HEK293 (cell line): Measurements from ENCODE around the gene TEF.

Experiments
- CTCF ChIA-PET: fragments of 350-600 bp; formaldehyde crosslinking; extraction: SDS; loops from one replicate; lab custom pipeline; 2021; ENCODE audit warnings: antibody characterized with exemption; lab: Yijun Ruan, JAX
- POLR2A ChIA-PET: fragments of 300-600 bp; formaldehyde crosslinking; extraction: SDS; loops from one replicate; lab custom pipeline; 2020; ENCODE audit warnings: antibody characterized with exemption, inconsistent platforms; lab: Yijun Ruan, JAX
- H3K27ac ChIP-seq: fragments of 200-500 bp; sonication (Bioruptor generic); 2 replicates; pipeline ENCODE4 v1.5.1; 2014; ENCODE audit warnings: low read depth, low read length, control low read depth, inconsistent platforms; ENCODE audit errors: extremely low read depth
- H3K36me3 ChIP-seq, 2 experiments: fragments of 200-500 bp in 1 of 2; sonication (Bioruptor generic) in 1 of 2; 1 replicate in 1 of 2; 2 replicates in 1 of 2; pipeline ENCODE4 v1.5.1; 2014 to 2017; ENCODE audit warnings: inconsistent platforms in 2 of 2, low read length in 2 of 2; ENCODE audit not compliant: control insufficient read depth in 2 of 2, insufficient read depth in 1 of 2
- H3K4me1 ChIP-seq: fragments of 200-500 bp; sonication (Bioruptor generic); 2 replicates; pipeline ENCODE4 v1.5.1; 2014; ENCODE audit warnings: mild to moderate bottlenecking, low read length, inconsistent platforms; ENCODE audit not compliant: control insufficient read depth, insufficient read depth
- H3K4me3 ChIP-seq: 2 replicates; pipeline ENCODE4 v1.5.1; 2011; ENCODE audit warnings: low read depth, mild to moderate bottlenecking, control low read depth, low read length, moderate library complexity
- H3K9me3 ChIP-seq: fragments of 200-500 bp; sonication (Bioruptor generic); 2 replicates; pipeline ENCODE4 v1.5.1; 2014; ENCODE audit warnings: low read depth, low read length, inconsistent platforms; ENCODE audit not compliant: control insufficient read depth, insufficient read depth
- FEZF1 ChIP-seq: fragments of 450-650 bp; formaldehyde crosslinking; IDR thresholded peaks from 2 replicates; pipeline ENCODE4 v1.5.1; 2016; ENCODE audit warnings: missing biosample characterization, missing genetic modification characterization
- SP2 ChIP-seq: fragments of 450-650 bp; formaldehyde crosslinking; IDR thresholded peaks from 2 replicates; pipeline ENCODE4 v1.5.1; 2016; ENCODE audit warnings: missing biosample characterization, missing genetic modification characterization
- TRIM28 ChIP-seq: IDR thresholded peaks from 2 replicates; pipeline ENCODE4 v1.6.1; 2011; ENCODE audit warnings: low read length, control low read depth, borderline replicate concordance
- ZBTB1 ChIP-seq: fragments of 450-650 bp; formaldehyde crosslinking; IDR thresholded peaks from 2 replicates; pipeline ENCODE4 v1.5.1; 2016; ENCODE audit warnings: missing biosample characterization, missing genetic modification characterization
- ZBTB7A ChIP-seq: fragments of 450-650 bp; formaldehyde crosslinking; IDR thresholded peaks from 2 replicates; pipeline ENCODE4 v1.5.1; 2016; ENCODE audit warnings: low read depth, missing biosample characterization, missing genetic modification characterization
- ZFP69B ChIP-seq: fragments of 450-650 bp; formaldehyde crosslinking; IDR thresholded peaks from 2 replicates; pipeline ENCODE4 v1.5.1; 2016; ENCODE audit warnings: missing biosample characterization, missing genetic modification characterization
- ZNF223 ChIP-seq: fragments of 450-650 bp; formaldehyde crosslinking; IDR thresholded peaks from 2 replicates; pipeline ENCODE4 v1.5.1; 2016; ENCODE audit warnings: missing biosample characterization, missing genetic modification characterization
- ZNF292 ChIP-seq: fragments of 450-650 bp; formaldehyde crosslinking; IDR thresholded peaks from 2 replicates; pipeline ENCODE4 v1.5.1; 2016; ENCODE audit warnings: low read depth, missing biosample characterization, missing genetic modification characterization, borderline replicate concordance
- ZNF302 ChIP-seq: fragments of 450-650 bp; formaldehyde crosslinking; IDR thresholded peaks from 2 replicates; pipeline ENCODE4 v1.5.1; 2016; ENCODE audit warnings: missing biosample characterization, missing genetic modification characterization, low read depth
- ZNF311 ChIP-seq: fragments of 450-650 bp; formaldehyde crosslinking; IDR thresholded peaks from 2 replicates; pipeline ENCODE4 v1.5.1; 2017; ENCODE audit warnings: missing biosample characterization, missing genetic modification characterization, borderline replicate concordance
- ZNF335 ChIP-seq: fragments of 450-650 bp; formaldehyde crosslinking; conservative IDR thresholded peaks from 2 replicates; pipeline ENCODE4 v1.5.1; 2016; ENCODE audit warnings: missing biosample characterization, missing genetic modification characterization
- ZNF341 ChIP-seq: fragments of 450-650 bp; formaldehyde crosslinking; IDR thresholded peaks from 2 replicates; pipeline ENCODE4; 2016; ENCODE audit warnings: low read depth, missing biosample characterization, missing genetic modification characterization
- ZNF558 ChIP-seq: fragments of 450-650 bp; formaldehyde crosslinking; IDR thresholded peaks from 2 replicates; pipeline ENCODE4 v1.5.1; 2016; ENCODE audit warnings: missing biosample characterization, missing genetic modification characterization
- ZNF561 ChIP-seq: fragments of 450-650 bp; IDR thresholded peaks from 2 replicates; pipeline ENCODE4 v1.5.1; 2018; ENCODE audit warnings: missing biosample characterization, missing genetic modification characterization, borderline replicate concordance
- ZNF610 ChIP-seq: fragments of 450-650 bp; formaldehyde crosslinking; IDR thresholded peaks from 2 replicates; pipeline ENCODE4 v1.5.1; 2016; ENCODE audit warnings: missing biosample characterization, missing genetic modification characterization, borderline replicate concordance
- ZNF629 ChIP-seq: fragments of 450-650 bp; formaldehyde crosslinking; IDR thresholded peaks from 2 replicates; pipeline ENCODE4 v1.5.1; 2017; ENCODE audit warnings: missing biosample characterization, missing genetic modification characterization
- ZNF785 ChIP-seq: fragments of 450-650 bp; formaldehyde crosslinking; IDR thresholded peaks from 2 replicates; pipeline ENCODE4 v1.5.1; 2016; ENCODE audit warnings: missing biosample characterization, missing genetic modification characterization
- TF ChIP-seq, protein P1 (sequence below): fragments of 450-650 bp; formaldehyde crosslinking; IDR thresholded peaks from 2 replicates; pipeline ENCODE4; 2016; ENCODE audit warnings: missing biosample characterization, missing genetic modification characterization
- TF ChIP-seq, protein P2 (sequence below): fragments of 450-650 bp; formaldehyde crosslinking; IDR thresholded peaks from 2 replicates; pipeline ENCODE4 v1.5.1; 2016; ENCODE audit warnings: missing biosample characterization, missing genetic modification characterization
- TF ChIP-seq, protein P3 (sequence below): fragments of 450-650 bp; formaldehyde crosslinking; IDR thresholded peaks from 2 replicates; pipeline ENCODE4 v1.5.1; 2016; ENCODE audit warnings: missing biosample characterization, missing genetic modification characterization
- TF ChIP-seq, protein P4 (sequence below): IDR thresholded peaks from 2 replicates; pipeline ENCODE4 v1.6.1; 2011; ENCODE audit warnings: mild to moderate bottlenecking, low read depth, low read length, borderline replicate concordance
- TF ChIP-seq, protein P5 (sequence below): fragments of 450-650 bp; formaldehyde crosslinking; IDR thresholded peaks from 2 replicates; pipeline ENCODE4 v1.5.1; 2016; ENCODE audit warnings: missing biosample characterization, missing genetic modification characterization
- TF ChIP-seq, protein P6 (sequence below): fragments of 450-650 bp; formaldehyde crosslinking; optimal IDR thresholded peaks from 2 replicates; pipeline ENCODE3; 2016; ENCODE audit warnings: missing biosample characterization, mild to moderate bottlenecking, missing genetic modification characterization

TEF gene

DNA sequence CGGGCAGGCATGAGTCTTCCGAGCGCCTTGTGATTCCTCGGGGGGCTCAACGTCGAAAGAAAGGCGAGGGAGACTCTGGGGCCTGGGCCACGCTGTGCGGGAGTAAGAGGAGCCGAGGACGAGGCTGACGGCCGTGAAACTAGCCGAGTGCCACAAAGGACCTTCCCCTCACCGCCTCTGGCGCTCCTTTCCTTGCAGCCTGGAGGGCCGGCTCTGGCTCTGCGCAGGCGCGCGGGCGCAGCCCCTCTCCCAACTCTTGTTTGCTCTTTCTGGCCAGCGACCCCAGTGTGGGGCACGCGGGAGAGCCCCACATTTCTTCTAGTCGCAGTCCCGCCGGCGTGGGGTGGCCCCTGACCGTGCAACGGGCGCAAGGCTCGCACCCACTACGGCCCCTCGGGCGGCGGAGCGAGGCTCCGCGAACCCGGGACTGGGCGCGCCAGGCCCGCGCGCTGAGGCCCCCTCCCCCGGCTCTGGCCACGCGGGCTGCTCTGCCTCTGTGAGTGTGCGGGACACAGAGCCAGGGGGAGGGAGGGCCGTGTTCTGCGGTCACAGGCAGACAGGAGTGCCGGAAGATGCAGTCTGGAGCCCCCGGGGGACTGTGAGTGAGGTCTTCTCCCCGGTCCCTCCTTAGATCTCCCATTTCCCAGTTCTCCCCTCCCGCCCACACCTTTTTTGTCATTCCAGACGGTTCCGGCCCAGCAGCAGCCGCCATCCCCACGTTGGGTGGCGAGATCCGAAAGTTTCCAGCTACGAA is 65.9 kb downstream of the TEF start (continued):
- TF ChIP-seq, protein P1, sequence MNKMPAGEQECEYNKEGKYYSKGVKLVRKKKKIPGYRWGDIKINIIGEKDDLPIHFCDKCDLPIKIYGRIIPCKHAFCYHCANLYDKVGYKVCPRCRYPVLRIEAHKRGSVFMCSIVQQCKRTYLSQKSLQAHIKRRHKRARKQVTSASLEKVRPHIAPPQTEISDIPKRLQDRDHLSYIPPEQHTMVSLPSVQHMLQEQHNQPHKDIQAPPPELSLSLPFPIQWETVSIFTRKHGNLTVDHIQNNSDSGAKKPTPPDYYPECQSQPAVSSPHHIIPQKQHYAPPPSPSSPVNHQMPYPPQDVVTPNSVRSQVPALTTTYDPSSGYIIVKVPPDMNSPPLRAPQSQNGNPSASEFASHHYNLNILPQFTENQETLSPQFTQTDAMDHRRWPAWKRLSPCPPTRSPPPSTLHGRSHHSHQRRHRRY: peak; percentile 86; the same call in 1 of the 2 replicates
- no peak for TF ChIP-seq ZNF223
- peak; percentile 66; the same call in 1 of the 2 replicates for TF ChIP-seq ZNF558 (tag by site-specific recombination)
- no peak for TF ChIP-seq SP2
- TF ChIP-seq, protein P2, sequence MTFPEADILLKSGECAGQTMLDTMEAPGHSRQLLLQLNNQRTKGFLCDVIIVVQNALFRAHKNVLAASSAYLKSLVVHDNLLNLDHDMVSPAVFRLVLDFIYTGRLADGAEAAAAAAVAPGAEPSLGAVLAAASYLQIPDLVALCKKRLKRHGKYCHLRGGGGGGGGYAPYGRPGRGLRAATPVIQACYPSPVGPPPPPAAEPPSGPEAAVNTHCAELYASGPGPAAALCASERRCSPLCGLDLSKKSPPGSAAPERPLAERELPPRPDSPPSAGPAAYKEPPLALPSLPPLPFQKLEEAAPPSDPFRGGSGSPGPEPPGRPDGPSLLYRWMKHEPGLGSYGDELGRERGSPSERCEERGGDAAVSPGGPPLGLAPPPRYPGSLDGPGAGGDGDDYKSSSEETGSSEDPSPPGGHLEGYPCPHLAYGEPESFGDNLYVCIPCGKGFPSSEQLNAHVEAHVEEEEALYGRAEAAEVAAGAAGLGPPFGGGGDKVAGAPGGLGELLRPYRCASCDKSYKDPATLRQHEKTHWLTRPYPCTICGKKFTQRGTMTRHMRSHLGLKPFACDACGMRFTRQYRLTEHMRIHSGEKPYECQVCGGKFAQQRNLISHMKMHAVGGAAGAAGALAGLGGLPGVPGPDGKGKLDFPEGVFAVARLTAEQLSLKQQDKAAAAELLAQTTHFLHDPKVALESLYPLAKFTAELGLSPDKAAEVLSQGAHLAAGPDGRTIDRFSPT: no peak
- no peak for TF ChIP-seq ZNF629 (tag by site-specific recombination)
- TF ChIP-seq ZNF341 (tag by site-specific recombination): no peak
- no peak for TF ChIP-seq ZNF302 (tag by site-specific recombination)
- TF ChIP-seq, protein P3, sequence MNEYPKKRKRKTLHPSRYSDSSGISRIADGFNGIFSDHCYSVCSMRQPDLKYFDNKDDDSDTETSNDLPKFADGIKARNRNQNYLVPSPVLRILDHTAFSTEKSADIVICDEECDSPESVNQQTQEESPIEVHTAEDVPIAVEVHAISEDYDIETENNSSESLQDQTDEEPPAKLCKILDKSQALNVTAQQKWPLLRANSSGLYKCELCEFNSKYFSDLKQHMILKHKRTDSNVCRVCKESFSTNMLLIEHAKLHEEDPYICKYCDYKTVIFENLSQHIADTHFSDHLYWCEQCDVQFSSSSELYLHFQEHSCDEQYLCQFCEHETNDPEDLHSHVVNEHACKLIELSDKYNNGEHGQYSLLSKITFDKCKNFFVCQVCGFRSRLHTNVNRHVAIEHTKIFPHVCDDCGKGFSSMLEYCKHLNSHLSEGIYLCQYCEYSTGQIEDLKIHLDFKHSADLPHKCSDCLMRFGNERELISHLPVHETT: no peak
- TF ChIP-seq ZNF610 (tag by site-specific recombination): no peak
- TF ChIP-seq, protein P4, sequence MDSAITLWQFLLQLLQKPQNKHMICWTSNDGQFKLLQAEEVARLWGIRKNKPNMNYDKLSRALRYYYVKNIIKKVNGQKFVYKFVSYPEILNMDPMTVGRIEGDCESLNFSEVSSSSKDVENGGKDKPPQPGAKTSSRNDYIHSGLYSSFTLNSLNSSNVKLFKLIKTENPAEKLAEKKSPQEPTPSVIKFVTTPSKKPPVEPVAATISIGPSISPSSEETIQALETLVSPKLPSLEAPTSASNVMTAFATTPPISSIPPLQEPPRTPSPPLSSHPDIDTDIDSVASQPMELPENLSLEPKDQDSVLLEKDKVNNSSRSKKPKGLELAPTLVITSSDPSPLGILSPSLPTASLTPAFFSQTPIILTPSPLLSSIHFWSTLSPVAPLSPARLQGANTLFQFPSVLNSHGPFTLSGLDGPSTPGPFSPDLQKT: no peak
- no peak for TF ChIP-seq ZNF292 (tag by site-specific recombination)
- TF ChIP-seq, protein P5, sequence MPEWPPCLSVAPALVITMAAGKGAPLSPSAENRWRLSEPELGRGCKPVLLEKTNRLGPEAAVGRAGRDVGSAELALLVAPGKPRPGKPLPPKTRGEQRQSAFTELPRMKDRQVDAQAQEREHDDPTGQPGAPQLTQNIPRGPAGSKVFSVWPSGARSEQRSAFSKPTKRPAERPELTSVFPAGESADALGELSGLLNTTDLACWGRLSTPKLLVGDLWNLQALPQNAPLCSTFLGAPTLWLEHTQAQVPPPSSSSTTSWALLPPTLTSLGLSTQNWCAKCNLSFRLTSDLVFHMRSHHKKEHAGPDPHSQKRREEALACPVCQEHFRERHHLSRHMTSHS (tag by site-specific recombination): peak; percentile 28; the same call in 1 of the 2 replicates
- 0 out of 2 replicates have a peak, but pooled peaks have one; percentile 49 for TF ChIP-seq ZFP69B (tag by site-specific recombination)
- no peak for TF ChIP-seq ZNF335 (tag by site-specific recombination)
- TF ChIP-seq, protein P6, sequence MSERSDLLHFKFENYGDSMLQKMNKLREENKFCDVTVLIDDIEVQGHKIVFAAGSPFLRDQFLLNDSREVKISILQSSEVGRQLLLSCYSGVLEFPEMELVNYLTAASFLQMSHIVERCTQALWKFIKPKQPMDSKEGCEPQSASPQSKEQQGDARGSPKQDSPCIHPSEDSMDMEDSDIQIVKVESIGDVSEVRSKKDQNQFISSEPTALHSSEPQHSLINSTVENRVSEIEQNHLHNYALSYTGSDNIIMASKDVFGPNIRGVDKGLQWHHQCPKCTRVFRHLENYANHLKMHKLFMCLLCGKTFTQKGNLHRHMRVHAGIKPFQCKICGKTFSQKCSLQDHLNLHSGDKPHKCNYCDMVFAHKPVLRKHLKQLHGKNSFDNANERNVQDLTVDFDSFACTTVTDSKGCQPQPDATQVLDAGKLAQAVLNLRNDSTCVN (tag by site-specific recombination): peak; percentile 63
- TF ChIP-seq, all 188 proteins: peak for 22

DNA sequence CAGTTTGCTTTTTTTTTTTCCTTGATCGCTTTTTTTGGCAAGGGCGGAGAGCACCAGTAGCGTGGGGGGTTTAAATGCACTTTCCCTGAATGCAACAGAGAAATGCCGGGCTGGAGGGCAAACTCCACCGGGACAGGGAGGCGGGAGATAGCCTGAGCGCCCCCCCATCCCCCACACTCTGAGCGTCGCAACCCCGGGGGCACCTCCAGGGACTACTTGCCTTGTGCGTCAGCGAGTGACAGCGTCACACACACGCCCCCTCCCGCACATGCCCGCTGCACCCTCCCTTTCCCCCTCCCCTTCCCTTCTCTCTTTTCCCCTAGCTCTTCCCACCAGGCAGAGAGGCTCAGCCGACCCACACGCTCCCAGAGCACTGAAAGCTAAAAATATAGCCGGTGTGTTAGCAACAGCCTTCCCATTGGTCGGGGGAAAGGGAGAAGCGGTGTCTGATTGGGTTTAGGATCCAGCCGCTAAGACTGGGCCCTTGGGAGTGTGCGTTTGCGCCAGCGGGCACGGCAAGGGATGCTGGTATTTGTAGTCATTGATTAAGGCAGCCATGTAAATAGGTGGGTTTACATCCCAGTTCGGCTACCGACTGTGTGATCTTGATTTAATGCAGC is 66.6 kb downstream of the TEF start:
- CTCF ChIA-PET: interaction anchor here (0.5 to 1.5 kb wide), 7 partner anchors 18 to 166 kb away, joined by 3 to 9 read pairs (median 4); no protein-coding TSS in a partner anchor
- peak; percentile 84; the same call in 1 of the 2 replicates for TF ChIP-seq ZBTB7A (tag by site-specific recombination)
- peak; percentile 38 for TF ChIP-seq FEZF1 (tag by site-specific recombination)
- 0 out of 2 replicates have a peak, but pooled peaks have one; percentile 8 for TF ChIP-seq ZNF561 (tag by site-specific recombination)
- TF ChIP-seq ZBTB1: peak; percentile 87; the same call in 1 of the 2 replicates
- 0 out of 2 replicates have a peak, but pooled peaks have one; percentile 9 for TF ChIP-seq ZNF785 (tag by site-specific recombination)
- no peak for TF ChIP-seq TRIM28
- TF ChIP-seq ZNF311: no peak

More for the DNA sequence above, 66.6 kb downstream of the TEF start:
- no peaks in the 10 kb centered on the region for H3K4me1 ChIP-seq
- POLR2A ChIA-PET: interaction anchor here (0.6 to 8.3 kb wide), 35 partner anchors 9 to 1167 kb away, joined by 3 to 214 read pairs (median 5); partner anchors contain the start of genes ACO2, CENPM, PHF5A and PMM1
- H3K9me3 ChIP-seq: no peaks in the 10 kb centered on the region
- H3K4me3 ChIP-seq: peak overlapping the region; percentile 90
- peaks cover 4 to 19% of the 10 kb centered on the region in 2 experiments; a peak in 2 of 3 replicates for H3K36me3 ChIP-seq
- H3K27ac ChIP-seq: peak overlapping the region; percentile 100
